MG63 (cell line): ENCODE results near the gene PCDHGB6. TPM values are rescaled to one million over a fixed set of nuclear protein-coding genes. Genes with fewer than 3 reads are reported as not detected.
"Not testable (repeated sequence)": the region's sequence is repeated elsewhere in the genome, so short reads cannot be mapped to it uniquely, and the experiment has no call there.

Source experiments
- DNase-seq: peaks from one replicate; pipeline ENCODE4 v3.0.0-alpha.2; 2020
- H3K27me3 ChIP-seq: fragments of 250-450 bp; sonication (Bioruptor Pico); 2 replicates; pipeline ENCODE4 v1.5.1; 2020; ENCODE audit warnings: mild to moderate bottlenecking, moderate library complexity
- H3K36me3 ChIP-seq: fragments of 250-450 bp; sonication (Bioruptor Pico); 2 replicates; pipeline ENCODE4 v1.5.1; 2020; ENCODE audit warnings: mild to moderate bottlenecking, moderate library complexity
- H3K4me3 ChIP-seq: fragments of 250-450 bp; sonication (Bioruptor Pico); 2 replicates; pipeline ENCODE4 v1.5.1; 2020; ENCODE audit warnings: mild to moderate bottlenecking, moderate library complexity
- H3K9me3 ChIP-seq: fragments of 250-450 bp; sonication (Bioruptor Pico); 2 replicates; pipeline ENCODE4 v1.5.1; 2020; ENCODE audit warnings: mild to moderate bottlenecking, moderate library complexity
- total RNA-seq: library from RNA; depleted of rRNA; stranded (reverse); fragments of >200 nt; shearing (Covaris generic); gene quantifications from 2 replicates; pipeline ENCODE4 v1.2.3, GENCODE V29; 2014; ENCODE audit warnings: low replicate concordance; rRNA removed

PCDHGB6 gene
- total RNA-seq, result not detected in 2 replicates

DNA sequence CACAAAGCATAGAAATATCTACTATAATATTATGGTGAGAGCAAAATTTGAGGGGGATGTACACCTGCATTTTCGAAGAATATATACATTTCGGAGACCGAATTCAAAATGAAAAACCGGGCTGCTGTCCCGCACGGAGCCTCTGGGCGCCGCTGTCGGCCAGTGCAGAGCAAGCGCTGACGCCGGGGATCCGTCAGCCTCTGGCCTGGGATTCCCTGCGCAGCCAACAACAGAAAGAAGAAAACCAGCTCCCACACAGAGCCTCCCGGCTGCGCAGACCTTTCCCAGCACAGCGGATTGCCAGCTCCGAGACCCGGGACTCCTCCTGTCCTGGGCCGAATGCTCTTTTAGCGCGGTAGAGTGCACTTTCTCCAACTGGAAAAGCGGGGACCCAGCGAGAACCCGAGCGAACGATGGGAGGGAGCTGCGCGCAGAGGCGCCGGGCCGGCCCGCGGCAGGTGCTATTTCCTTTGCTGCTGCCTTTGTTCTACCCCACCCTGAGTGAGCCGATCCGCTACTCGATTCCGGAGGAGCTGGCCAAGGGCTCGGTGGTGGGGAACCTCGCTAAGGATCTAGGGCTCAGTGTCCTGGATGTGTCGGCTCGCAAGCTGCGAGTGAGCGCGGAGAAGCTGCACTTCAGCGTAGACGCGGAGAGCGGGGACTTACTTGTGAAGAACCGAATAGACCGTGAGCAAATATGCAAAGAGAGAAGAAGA, at the start of gene PCDHGB6:
Gene PCDHGB6, plus strand, starts transcription at position 232 of the 716 bp plus-strand sequence. Its CDS starts 182 bp downstream, at position 414.
- not testable (repeated sequence) for H3K4me3 ChIP-seq, DNase-seq, H3K36me3 ChIP-seq, H3K27me3 ChIP-seq, H3K9me3 ChIP-seq

DNA sequence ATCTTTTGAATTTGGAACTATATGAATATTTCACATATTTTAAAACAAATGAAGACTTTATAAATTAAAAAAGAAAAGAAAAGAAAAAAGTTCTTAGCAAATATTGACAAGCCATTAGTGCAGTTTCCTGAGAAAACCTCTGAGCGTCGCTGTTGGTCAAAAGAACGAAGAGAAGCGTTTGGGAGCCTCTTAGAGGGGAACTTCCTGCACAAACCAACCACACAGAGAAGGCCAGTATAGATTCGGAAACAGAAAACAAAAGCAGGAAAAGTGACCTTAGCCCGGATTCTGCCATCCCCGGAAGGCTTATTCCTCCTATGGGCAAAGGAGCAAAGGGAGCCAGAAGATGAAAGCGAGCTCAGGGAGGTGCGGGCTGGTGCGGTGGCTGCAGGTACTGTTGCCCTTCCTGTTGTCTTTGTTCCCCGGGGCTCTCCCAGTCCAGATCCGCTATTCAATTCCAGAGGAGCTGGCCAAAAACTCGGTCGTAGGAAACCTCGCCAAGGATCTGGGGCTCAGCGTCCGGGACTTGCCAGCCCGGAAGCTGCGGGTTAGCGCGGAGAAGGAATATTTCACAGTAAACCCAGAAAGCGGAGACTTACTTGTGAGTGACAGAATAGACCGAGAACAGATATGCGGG, 47.9 kb upstream of the PCDHGB6 start, which contains the start of gene PCDHGB2:
Gene PCDHGB2, plus strand, starts transcription at position 205 of the 637 bp plus-strand sequence. Its CDS starts 142 bp downstream, at position 347.
- DNase-seq, result peak; percentile 49
- Histone ChIP-seq H3K36me3 (no peaks in the 10 kb centered on the region), H3K4me3 (peak within 1 kb of the TSS; percentile 42), H3K9me3 (peaks cover 16% of the 10 kb centered on the region), H3K27me3 (no peaks in the 10 kb centered on the region)

DNA sequence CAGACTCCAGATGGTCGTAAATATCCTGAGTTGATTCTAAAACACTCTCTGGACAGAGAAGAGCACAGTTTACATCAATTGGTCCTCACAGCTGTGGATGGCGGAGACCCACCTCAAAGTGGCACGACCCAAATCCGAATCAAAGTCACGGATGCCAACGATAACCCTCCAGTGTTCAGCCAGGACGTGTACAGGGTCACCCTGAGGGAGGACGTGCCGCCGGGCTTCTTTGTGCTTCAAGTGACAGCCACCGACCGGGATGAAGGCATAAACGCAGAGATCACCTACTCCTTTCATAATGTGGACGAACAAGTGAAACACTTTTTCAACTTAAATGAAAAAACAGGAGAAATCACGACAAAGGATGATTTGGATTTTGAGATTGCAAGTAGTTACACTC, 47.1 kb upstream of the PCDHGB6 start:
- no peak for DNase-seq
- Histone ChIP-seq H3K9me3 (peaks cover 22% of the 10 kb centered on the region), H3K36me3 (no peaks in the 10 kb centered on the region), H3K4me3 (no peak overlapping the region), H3K27me3 (no peaks in the 10 kb centered on the region)

DNA sequence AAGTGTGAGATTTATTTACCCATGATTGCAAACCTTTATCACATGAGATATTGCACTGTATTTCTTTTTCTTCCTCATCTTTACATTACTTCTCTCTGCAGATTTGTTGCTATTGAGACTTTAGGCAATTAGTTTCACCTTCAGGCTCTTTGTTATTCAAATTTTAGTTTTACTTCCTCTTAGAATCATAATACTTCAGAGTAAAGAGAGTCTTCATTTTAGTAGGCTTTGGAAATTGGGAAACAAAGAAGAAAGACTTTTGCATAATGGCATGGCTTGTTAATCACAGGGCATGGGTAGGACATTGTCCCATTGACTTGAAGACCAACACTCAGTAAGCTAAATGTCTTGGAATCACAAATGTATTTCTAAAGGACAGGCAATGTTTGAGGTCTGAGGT, 45.1 kb upstream of the PCDHGB6 start:
- H3K27me3 ChIP-seq, result no peaks in the 10 kb centered on the region
- DNase-seq, result no peak
- no peak overlapping the region for H3K4me3 ChIP-seq
- no peaks in the 10 kb centered on the region; the same call in 1 of the 2 replicates for H3K36me3 ChIP-seq
- peaks cover 31% of the 10 kb centered on the region for H3K9me3 ChIP-seq

DNA sequence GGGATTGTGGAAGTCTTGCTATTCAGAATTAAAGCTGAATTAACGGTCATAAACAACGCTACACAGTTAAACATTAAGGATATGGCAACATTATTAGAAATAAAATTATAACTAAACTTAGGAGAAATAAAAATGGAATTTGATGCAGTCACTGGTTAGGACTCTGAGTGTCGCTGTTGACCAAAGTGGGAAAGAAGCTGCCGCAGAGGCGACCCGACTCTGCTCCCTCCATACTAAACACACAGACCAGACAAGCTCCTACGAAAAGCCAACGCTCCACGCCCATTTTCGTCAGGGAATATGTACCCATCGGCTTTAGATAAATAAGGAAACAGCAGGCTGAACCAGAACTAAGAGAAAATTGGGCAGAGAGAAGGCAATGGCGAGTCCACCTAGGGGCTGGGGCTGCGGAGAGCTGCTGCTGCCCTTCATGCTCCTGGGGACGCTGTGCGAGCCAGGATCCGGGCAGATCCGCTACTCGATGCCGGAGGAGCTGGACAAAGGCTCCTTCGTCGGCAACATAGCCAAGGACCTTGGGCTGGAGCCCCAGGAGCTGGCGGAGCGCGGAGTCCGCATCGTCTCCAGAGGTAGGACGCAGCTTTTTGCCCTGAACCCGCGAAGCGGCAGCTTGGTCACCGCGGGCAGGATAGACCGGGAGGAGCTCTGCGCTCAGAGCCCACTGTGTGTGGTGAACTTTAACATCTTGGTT, 43.7 kb upstream of the PCDHGB6 start, which contains the start of gene PCDHGA5:
Gene PCDHGA5, plus strand, starts transcription at position 211 of the 709 bp plus-strand sequence. Its CDS starts 169 bp downstream, at position 380.
- Histone ChIP-seq H3K4me3 (no peak within 1 kb of the TSS), H3K36me3 (no peaks in the 10 kb centered on the region; the same call in 1 of the 2 replicates), H3K27me3 (no peaks in the 10 kb centered on the region), H3K9me3 (peaks cover 35% of the 10 kb centered on the region)
- DNase-seq, result no peak

DNA sequence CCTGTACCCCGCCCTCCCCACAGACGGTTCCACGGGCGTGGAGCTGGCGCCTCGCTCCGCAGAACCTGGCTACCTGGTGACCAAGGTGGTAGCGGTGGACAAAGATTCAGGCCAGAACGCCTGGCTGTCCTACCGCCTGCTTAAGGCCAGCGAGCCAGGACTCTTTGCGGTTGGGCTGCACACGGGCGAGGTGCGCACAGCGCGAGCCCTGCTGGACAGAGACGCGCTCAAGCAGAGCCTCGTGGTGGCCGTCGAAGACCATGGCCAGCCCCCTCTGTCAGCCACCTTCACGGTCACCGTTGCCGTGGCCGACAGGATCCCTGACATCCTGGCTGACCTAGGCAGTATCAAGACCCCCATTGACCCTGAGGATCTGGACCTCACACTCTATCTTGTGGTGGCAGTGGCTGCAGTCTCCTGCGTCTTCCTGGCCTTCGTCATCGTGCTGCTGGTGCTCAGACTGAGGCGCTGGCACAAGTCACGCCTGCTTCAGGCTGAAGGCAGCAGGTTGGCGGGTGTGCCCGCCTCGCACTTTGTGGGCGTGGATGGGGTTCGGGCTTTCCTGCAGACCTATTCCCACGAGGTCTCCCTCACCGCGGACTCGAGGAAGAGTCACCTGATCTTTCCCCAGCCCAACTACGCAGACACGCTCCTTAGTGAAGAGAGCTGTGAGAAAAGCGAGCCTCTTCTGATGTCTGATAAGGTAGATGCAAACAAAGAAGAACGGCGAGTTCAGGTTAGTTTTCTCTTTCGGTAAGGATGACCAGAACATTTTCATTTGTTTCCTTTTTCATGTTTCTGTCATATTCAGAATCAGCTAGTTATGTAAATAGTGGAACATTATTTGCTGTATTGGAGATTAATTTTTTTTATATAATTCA, 41.6 kb upstream of the PCDHGB6 start:
- no peaks in the 10 kb centered on the region; the same call in none of the 2 replicates for H3K36me3 ChIP-seq
- H3K9me3 ChIP-seq, result peaks cover 41% of the 10 kb centered on the region
- no peak for DNase-seq

DNA sequence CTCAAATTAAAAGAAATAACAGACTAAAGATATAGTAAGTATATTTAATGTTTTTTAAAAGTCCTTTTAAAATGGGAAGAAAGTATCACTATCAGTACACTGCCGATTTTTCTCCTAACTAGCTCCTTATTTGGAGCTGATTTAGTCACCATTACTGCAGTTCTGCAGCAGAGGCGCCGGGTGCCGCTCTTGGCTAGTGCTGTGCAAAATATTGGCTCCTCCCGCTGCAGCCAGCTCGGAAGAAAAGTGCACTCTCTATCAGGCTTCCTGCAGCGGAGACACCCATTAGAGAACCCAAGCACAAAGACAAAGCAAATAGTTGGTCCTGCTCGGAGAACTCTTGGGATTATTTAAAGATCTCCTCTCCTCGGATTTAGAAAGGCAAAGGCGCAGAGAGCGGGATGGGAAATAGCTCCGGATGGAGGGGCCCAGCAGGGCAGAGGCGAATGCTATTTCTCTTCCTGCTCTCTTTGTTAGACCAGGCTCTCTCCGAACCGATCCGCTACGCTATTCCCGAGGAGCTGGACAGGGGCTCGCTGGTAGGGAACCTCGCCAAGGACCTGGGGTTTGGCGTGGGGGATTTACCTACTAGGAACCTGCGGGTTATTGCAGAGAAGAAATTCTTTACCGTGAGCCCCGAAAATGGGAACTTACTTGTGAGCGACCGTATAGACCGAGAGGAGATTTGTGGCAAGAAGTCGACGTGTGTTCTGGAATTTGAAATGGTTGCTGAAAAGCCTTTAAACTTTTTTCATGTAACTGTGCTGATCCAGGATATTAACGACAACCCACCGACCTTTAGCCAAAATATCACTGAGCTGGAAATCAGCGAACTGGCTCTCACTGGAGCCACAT, 37.6 kb upstream of the PCDHGB6 start, which contains the start of gene PCDHGB3:
Gene PCDHGB3, plus strand, starts transcription at position 249 of the 855 bp plus-strand sequence. Its CDS starts 153 bp downstream, at position 402.
- Histone ChIP-seq H3K27me3 (no peaks in the 10 kb centered on the region), H3K9me3 (peaks cover 58% of the 10 kb centered on the region), H3K36me3 (no peaks in the 10 kb centered on the region; the same call in none of the 2 replicates), H3K4me3 (no peak within 1 kb of the TSS)
- no peak for DNase-seq

More for the DNA sequence above, 41.6 kb upstream of the PCDHGB6 start:
- no peaks in the 10 kb centered on the region for H3K27me3 ChIP-seq
- H3K4me3 ChIP-seq, result no peak overlapping the region

DNA sequence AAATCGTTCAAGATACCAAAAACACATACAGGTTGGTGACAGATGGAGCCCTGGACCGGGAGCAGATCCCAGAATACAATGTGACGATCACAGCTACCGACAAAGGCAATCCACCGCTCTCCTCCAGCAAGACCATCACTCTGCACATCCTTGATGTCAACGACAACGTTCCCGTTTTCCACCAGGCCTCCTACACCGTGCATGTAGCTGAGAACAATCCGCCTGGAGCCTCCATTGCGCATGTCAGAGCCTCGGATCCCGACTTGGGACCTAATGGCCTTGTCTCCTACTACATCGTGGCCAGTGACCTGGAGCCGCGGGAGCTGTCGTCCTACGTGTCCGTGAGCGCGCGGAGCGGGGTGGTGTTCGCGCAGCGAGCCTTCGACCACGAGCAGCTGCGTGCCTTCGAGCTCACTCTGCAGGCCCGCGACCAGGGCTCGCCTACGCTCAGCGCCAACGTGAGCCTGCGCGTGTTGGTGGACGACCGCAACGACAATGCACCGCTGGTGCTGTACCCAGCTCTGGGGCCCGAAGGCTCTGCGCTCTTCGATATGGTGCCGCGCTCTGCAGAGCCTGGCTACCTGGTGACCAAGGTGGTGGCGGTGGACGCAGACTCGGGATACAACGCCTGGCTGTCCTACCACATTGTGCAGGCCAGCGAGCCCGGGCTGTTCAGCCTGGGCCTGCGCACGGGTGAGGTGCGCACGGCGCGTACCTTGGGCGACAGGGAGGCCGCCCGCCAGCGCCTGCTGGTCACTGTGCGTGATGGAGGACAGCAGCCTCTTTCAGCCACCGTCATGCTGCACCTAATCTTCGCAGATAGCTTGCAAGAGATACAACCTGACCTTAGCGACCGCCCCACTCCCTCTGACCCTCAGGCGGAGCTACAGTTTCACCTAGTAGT, 36.0 kb upstream of the PCDHGB6 start:
- peaks cover 47% of the 10 kb centered on the region for H3K9me3 ChIP-seq

DNA sequence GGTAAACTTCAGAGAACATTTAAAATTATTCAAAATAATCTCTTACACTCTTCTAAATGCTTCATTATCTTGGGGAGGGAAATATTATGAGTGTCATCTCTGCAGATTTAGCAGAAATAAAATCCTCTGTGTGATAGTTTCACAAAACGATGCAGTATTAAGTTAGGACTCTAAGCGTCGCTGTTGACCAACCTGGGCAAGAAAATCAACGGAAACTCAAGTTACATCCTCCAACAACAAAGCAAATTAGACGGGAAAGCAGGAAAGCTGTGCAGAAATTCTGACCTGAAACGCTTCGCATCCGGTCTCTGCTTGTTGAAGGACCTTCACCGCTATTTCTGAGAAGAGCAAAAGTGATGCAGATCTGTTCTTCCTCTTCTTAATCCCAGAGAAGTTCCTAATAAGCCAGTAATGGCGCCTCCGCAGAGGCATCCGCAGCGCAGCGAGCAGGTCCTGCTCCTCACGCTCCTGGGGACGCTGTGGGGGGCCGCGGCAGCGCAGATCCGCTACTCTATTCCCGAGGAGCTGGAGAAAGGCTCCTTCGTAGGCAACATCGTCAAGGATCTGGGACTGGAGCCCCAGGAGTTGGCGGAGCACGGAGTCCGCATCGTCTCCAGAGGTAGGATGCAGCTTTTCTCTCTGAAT, 34.0 kb upstream of the PCDHGB6 start, which contains the start of gene PCDHGA6:
Gene PCDHGA6, plus strand, starts transcription at position 219 of the 645 bp plus-strand sequence. Its CDS starts 193 bp downstream, at position 412.
- no peak for DNase-seq
- H3K4me3 ChIP-seq, result no peak within 1 kb of the TSS
- H3K36me3 ChIP-seq, result no peaks in the 10 kb centered on the region; the same call in 1 of the 2 replicates
- no peaks in the 10 kb centered on the region for H3K27me3 ChIP-seq
- peaks cover 46% of the 10 kb centered on the region for H3K9me3 ChIP-seq

More for the DNA sequence above, 36.0 kb upstream of the PCDHGB6 start:
- no peak overlapping the region for H3K4me3 ChIP-seq
- no peak for DNase-seq
- H3K27me3 ChIP-seq, result no peaks in the 10 kb centered on the region
- no peaks in the 10 kb centered on the region; the same call in 1 of the 2 replicates for H3K36me3 ChIP-seq

DNA sequence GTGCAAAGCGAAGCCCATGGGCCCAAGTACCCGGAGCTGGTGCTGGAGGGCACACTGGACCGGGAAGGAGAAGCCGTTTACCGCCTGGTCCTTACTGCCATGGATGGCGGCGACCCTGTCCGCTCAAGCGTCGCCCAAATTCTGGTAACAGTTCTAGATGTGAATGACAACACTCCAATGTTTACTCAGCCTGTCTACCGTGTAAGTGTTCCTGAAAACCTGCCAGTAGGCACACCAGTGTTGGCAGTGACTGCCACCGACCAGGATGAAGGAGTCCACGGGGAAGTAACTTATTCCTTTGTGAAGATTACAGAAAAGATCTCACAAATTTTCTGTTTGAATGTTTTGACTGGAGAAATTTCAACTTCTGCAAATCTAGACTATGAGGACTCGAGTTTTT, 33.2 kb upstream of the PCDHGB6 start:
- Histone ChIP-seq H3K27me3 (no peaks in the 10 kb centered on the region), H3K4me3 (no peak overlapping the region), H3K9me3 (peaks cover 42% of the 10 kb centered on the region), H3K36me3 (no peaks in the 10 kb centered on the region; the same call in 1 of the 2 replicates)
- DNase-seq, result no peak

DNA sequence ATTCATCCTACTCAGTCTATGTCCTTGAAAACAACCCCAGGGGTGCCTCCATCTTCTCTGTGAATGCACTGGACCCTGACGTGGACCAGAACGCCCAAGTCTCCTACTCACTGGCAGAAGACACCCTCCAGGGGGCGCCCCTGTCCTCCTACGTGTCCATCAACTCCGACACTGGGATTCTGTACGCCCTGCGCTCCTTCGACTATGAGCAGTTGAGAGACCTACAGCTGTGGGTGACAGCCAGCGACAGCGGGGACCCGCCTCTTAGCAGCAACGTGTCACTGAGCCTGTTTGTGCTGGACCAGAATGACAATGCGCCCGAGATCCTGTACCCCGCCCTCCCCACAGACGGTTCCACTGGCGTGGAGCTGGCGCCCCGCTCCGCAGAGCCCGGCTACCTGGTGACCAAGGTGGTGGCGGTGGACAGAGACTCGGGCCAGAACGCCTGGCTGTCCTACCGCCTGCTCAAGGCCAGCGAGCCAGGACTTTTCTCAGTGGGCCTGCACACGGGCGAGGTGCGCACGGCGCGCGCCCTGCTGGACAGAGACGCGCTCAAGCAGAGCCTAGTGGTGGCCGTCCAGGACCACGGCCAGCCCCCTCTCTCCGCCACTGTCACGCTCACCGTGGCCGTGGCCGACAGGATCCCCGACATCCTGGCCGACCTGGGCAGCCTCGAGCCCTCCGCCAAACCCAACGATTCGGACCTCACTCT, 32.2 kb upstream of the PCDHGB6 start:
- DNase-seq, H3K36me3 ChIP-seq, H3K27me3 ChIP-seq, H3K4me3 ChIP-seq: not testable (repeated sequence)
- peaks cover 41% of the 10 kb centered on the region for H3K9me3 ChIP-seq

DNA sequence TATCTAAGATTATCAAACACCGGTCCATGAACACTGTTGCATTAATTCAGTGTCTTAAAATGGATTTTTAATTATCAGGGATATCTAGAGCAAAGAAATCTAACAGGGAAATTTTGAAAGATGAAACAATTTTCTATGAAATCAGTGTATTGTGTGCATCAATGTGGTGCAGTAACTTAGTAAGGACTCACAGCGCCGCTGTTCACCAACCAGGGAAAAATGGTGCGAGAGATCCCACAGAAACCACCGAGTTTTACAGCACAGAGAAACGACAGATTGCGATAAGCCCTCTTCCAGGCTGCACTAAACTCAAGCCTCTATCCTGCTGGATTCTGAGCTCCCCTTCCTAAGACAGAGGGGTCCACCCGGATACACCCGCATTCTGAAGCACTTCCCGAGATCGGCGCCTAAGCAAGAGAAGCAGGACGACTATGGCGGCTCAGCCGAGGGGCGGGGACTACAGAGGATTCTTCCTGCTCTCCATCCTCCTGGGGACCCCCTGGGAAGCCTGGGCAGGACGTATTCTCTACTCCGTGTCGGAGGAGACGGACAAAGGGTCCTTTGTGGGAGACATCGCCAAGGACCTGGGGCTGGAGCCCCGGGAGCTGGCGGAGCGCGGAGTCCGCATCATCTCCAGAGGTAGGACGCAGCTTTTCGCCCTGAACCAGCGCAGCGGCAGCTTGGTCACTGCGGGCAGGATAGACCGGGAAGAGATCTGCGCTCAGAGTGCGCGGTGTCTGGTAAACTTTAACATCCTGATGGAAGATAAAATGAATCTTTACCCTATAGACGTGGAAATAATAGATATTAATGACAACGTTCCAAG, 25.1 kb upstream of the PCDHGB6 start, which contains the start of gene PCDHGA7:
Gene PCDHGA7, plus strand, starts transcription at position 274 of the 826 bp plus-strand sequence. Its CDS starts 158 bp downstream, at position 432.
- Histone ChIP-seq H3K9me3 (peaks cover 9% of the 10 kb centered on the region), H3K36me3 (no peaks in the 10 kb centered on the region), H3K4me3 (no peak within 1 kb of the TSS), H3K27me3 (no peaks in the 10 kb centered on the region)
- DNase-seq, result no peak
